ENCODE results near the gene MAGEF1. TPM values are rescaled to one million over a fixed set of nuclear protein-coding genes. Genes with fewer than 3 reads are reported as not detected.
A peak's percentile ranks its signal among the peaks of the same experiment; 100 is the strongest.

Gene MAGEF1
- total RNA-seq, 1 donor from 2014 or later = 88.1 TPM

DNA sequence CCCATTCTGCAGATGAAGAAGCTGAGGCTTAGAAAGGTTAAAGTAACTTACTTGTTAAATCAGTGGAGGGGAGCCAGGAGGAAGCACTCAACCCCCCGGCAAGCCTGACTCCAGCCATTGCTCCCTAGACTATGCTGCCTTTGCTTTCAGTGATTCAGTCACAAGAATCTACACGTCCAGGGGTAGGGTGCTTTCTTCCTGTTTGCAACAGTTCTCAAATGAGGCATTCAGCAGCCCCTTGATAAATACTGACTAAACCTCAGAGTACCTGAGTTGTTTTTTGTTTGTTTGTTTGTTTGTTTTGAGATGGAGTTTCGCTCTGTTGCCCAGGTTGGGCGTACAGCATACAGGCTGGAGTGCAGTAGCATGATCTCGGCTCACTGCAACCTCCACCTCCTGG lies 28.6 kb downstream of the MAGEF1 start:
- H3K9me3 Mint-ChIP-seq = no peaks in the 10 kb centered on the region
- Histone ChIP-seq H3K27ac (no peak overlapping the region), H4K20me1 (ENCODE audit: low read depth) (no peaks in the 10 kb centered on the region), H3K36me3 (no peaks in the 10 kb centered on the region), H2AFZ (replicated peaks) (no peak overlapping the region), H3K4me2 (no peak overlapping the region), H3K4me3 (no peak overlapping the region), H3K4me1 (peaks cover 23% of the 10 kb centered on the region), H3K79me2 (ENCODE audit: low read depth) (no peaks in the 10 kb centered on the region), H3K9ac (no peak overlapping the region), H3K9me3 (ENCODE audit: low read depth) (no peaks in the 10 kb centered on the region), H3K27me3 (no peaks in the 10 kb centered on the region), H3F3A (ENCODE audit: low read depth) (peaks cover 30% of the 10 kb centered on the region)
- TF ChIP-seq, protein P1, sequence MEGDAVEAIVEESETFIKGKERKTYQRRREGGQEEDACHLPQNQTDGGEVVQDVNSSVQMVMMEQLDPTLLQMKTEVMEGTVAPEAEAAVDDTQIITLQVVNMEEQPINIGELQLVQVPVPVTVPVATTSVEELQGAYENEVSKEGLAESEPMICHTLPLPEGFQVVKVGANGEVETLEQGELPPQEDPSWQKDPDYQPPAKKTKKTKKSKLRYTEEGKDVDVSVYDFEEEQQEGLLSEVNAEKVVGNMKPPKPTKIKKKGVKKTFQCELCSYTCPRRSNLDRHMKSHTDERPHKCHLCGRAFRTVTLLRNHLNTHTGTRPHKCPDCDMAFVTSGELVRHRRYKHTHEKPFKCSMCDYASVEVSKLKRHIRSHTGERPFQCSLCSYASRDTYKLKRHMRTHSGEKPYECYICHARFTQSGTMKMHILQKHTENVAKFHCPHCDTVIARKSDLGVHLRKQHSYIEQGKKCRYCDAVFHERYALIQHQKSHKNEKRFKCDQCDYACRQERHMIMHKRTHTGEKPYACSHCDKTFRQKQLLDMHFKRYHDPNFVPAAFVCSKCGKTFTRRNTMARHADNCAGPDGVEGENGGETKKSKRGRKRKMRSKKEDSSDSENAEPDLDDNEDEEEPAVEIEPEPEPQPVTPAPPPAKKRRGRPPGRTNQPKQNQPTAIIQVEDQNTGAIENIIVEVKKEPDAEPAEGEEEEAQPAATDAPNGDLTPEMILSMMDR (IDR thresholded peaks at IDR 0.05) = no peak
- TF ChIP-seq EZH2phosphoT487 (IDR thresholded peaks at IDR 0.05) (no peak), EZH2 (IDR thresholded peaks at IDR 0.05) (no peak)
- peaks cover 15% of the 10 kb centered on the region for H3K27me3 Mint-ChIP-seq (ENCODE audit: insufficient read depth, low read depth)
- no peak overlapping the region for H3K4me3 Mint-ChIP-seq
- H3K4me1 Mint-ChIP-seq = peaks cover 40% of the 10 kb centered on the region
- H3K27ac Mint-ChIP-seq = no peak overlapping the region
- no peaks in the 10 kb centered on the region for H3K36me3 Mint-ChIP-seq
- DNase-seq (ENCODE audit: low spot score) = no peak

DNA sequence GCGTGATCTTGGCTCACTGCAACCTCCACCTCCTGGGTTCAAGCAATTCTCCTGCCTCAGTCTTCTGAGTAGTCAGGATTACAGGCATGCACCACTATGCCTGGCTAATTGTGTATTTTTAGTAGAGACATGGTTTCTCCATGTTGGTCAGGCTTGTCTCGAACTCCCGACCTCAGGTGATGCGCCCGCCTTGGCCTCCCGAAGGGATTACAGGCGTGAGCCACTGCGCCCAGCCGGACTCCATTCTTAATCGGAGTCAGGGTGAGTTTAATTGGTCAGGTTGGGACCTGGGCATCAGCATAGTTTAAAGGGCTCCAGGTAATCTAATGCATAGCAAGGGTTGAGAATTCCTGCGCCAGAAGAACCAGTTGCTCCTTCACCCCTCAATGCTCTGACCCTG lies 29.2 kb downstream of the MAGEF1 start:
- H3K27me3 ChIP-seq = no peaks in the 10 kb centered on the region
- no peak overlapping the region for H3K9ac ChIP-seq
- no peaks in the 10 kb centered on the region for H3K36me3 ChIP-seq
- H3K79me2 ChIP-seq (ENCODE audit: low read depth) = no peaks in the 10 kb centered on the region
- H2AFZ ChIP-seq (replicated peaks) = no peak overlapping the region
- peaks cover 17% of the 10 kb centered on the region for H3K27me3 Mint-ChIP-seq (ENCODE audit: insufficient read depth, low read depth)
- H3K27ac Mint-ChIP-seq = no peak overlapping the region
- no peak overlapping the region for H3K4me3 ChIP-seq
- H3K4me1 Mint-ChIP-seq = peaks cover 38% of the 10 kb centered on the region
- H3K4me1 ChIP-seq = peaks cover 27% of the 10 kb centered on the region
- no peaks in the 10 kb centered on the region for H3K36me3 Mint-ChIP-seq
- no peak for DNase-seq (ENCODE audit: low spot score)
- H4K20me1 ChIP-seq (ENCODE audit: low read depth) = no peaks in the 10 kb centered on the region
- H3K9me3 Mint-ChIP-seq = no peaks in the 10 kb centered on the region
- no peak overlapping the region for H3K27ac ChIP-seq
- no peak overlapping the region for H3K4me2 ChIP-seq
- no peaks in the 10 kb centered on the region for H3K9me3 ChIP-seq (ENCODE audit: low read depth)
- TF ChIP-seq, protein P1 (IDR thresholded peaks at IDR 0.05) = no peak
- TF ChIP-seq EZH2phosphoT487 (IDR thresholded peaks at IDR 0.05) = no peak
- TF ChIP-seq EZH2 (IDR thresholded peaks at IDR 0.05) = no peak
- no peak overlapping the region for H3K4me3 Mint-ChIP-seq
- peaks cover 34% of the 10 kb centered on the region for H3F3A ChIP-seq (ENCODE audit: low read depth)

DNA sequence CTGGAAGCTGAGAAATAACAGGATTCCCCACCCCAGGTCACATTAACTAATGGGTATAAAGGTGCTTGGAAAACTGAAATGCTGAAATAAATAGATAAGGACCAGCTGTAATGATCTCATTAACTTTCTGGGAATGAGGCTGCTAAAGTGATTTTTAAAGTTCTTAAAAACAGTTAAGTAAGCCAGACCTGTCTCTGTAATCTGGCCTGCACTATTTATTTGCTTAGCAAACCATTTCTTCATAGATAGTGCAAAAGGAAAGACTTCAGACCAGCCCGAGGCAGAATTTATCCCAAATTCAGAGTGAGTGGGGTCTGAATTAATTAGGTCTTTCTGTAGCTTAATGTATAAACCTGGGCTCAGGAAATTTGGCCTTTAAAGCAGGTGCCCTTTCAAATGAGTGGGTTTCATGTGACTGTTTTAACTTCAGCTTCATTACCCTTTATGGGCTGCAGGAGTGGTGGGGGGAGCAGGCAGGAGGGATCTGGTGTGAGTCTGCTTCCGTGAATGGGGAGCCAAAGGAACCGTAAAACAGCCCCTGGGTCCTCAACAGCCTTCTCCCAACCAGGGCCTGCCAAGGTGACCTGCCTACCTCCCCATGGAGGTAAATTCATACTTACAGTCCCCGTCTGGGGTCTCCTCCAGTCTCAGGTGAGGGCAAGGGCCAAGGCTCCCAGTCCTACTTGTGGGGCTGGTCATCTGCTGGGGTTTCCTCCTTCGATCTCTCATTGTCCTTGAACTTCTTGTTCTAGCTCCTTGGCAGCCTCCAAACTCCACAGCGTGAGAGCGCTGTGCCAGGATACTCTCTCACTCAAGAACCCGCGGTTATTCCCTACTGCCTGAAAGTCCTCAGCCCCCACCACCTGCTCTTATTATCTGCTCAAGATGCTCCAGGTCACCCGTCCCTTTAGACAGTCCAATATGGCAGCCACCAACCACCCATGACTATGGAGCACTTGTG lies 31.2 kb downstream of the MAGEF1 start:
- Histone ChIP-seq H4K20me1 (ENCODE audit: low read depth) (no peaks in the 10 kb centered on the region), H3K4me2 (no peak overlapping the region), H3K9ac (no peak overlapping the region), H3K4me1 (peaks cover 27% of the 10 kb centered on the region), H3K9me3 (ENCODE audit: low read depth) (no peaks in the 10 kb centered on the region), H3K4me3 (no peak overlapping the region), H3K27me3 (no peaks in the 10 kb centered on the region), H3F3A (ENCODE audit: low read depth) (peaks cover 31% of the 10 kb centered on the region), H3K27ac (no peak overlapping the region), H2AFZ (replicated peaks) (no peak overlapping the region), H3K79me2 (ENCODE audit: low read depth) (no peaks in the 10 kb centered on the region), H3K36me3 (no peaks in the 10 kb centered on the region)
- TF ChIP-seq, protein P1 (IDR thresholded peaks at IDR 0.05) = no peak
- TF ChIP-seq EZH2phosphoT487 (IDR thresholded peaks at IDR 0.05) = no peak
- TF ChIP-seq EZH2 (IDR thresholded peaks at IDR 0.05) = no peak
- no peak for DNase-seq (ENCODE audit: low spot score)
- H3K36me3 Mint-ChIP-seq = no peaks in the 10 kb centered on the region
- peaks cover 17% of the 10 kb centered on the region for H3K27me3 Mint-ChIP-seq (ENCODE audit: insufficient read depth, low read depth)
- H3K4me1 Mint-ChIP-seq = peaks cover 36% of the 10 kb centered on the region
- no peaks in the 10 kb centered on the region for H3K9me3 Mint-ChIP-seq
- H3K27ac Mint-ChIP-seq = peak overlapping the region; percentile 64
- H3K4me3 Mint-ChIP-seq = no peak overlapping the region
